ENCODE data around the gene DDX52.
"Not testable (repeated sequence)": the region's sequence is repeated elsewhere in the genome, so short reads cannot be mapped to it uniquely, and the experiment has no call there.

DNA sequence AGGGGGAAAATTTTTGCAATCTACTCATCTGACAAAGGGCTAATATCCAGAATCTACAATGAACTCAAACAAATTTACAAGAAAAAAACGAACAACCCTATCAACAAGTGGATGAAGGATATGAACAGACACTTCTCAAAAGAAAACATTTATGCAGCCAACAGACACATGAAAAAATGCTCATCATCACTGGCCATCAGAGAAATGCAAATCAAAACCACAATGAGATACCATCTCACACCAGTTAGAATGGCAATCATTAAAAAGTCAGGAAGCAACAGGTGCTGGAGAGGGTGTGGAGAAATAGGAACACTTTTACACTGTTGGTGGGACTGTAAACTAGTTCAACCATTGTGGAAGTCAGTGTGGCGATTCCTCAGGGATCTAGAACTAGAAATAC, 36.7 kb upstream of the DDX52 start:
- TF ChIP-seq, protein P1, sequence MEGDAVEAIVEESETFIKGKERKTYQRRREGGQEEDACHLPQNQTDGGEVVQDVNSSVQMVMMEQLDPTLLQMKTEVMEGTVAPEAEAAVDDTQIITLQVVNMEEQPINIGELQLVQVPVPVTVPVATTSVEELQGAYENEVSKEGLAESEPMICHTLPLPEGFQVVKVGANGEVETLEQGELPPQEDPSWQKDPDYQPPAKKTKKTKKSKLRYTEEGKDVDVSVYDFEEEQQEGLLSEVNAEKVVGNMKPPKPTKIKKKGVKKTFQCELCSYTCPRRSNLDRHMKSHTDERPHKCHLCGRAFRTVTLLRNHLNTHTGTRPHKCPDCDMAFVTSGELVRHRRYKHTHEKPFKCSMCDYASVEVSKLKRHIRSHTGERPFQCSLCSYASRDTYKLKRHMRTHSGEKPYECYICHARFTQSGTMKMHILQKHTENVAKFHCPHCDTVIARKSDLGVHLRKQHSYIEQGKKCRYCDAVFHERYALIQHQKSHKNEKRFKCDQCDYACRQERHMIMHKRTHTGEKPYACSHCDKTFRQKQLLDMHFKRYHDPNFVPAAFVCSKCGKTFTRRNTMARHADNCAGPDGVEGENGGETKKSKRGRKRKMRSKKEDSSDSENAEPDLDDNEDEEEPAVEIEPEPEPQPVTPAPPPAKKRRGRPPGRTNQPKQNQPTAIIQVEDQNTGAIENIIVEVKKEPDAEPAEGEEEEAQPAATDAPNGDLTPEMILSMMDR (conservative IDR thresholded peaks at IDR 0.05; ENCODE audit: low read depth, low read length), result not testable (repeated sequence)
- not testable (repeated sequence) for TF ChIP-seq EZH2 (IDR thresholded peaks at IDR 0.05; ENCODE audit: borderline replicate concordance, low read depth, low read length, poor library complexity, severe bottlenecking)
